HG03469 (cell line): ENCODE measurements around the gene RABGEF1.
"Not testable (repeated sequence)": the region's sequence is repeated elsewhere in the genome, so short reads cannot be mapped to it uniquely, and the experiment has no call there.

ENCODE experiments used
- ATAC-seq: cut with Tn5 transposase; IDR thresholded peaks from one replicate; pipeline ENCODE4 v1.9.1; 2021; ENCODE audit warnings: mild to moderate bottlenecking, moderate library complexity, moderate number of reproducible peaks; ENCODE audit not compliant: unreplicated experiment

Gene RABGEF1

DNA sequence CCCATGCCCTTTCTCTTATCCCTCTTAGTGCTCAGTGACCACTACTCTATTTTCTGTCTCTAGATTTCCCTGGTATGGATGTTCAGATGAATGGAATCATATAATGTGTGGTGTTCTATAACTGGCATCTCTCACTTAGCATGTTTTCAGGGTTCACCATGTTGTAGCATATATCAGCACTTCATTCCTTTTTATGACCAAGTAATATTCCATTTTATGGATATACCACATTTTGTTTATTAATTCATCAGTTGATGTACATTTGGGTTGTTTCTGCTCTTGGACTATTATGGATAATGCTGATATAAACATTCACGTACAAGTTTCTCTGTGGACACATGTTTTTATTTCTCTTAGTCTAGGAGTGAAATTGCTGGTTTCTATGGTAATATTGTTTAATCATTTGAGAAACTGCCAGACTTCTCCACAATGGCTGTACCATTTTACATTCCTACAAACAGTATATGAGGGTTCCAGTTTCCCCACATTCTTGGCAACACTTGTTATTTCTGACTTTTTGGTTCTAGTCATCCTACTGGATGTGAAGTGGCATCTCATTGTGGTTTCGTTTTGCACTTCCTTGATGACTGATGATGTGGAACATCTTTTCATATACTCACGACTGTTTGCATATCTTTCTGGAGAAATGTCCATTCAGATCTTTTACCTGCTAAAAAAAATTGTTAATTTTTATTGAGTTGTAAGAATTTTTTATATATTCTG is 23.3 kb downstream of the RABGEF1 start:
- ATAC-seq, result not testable (repeated sequence)

DNA sequence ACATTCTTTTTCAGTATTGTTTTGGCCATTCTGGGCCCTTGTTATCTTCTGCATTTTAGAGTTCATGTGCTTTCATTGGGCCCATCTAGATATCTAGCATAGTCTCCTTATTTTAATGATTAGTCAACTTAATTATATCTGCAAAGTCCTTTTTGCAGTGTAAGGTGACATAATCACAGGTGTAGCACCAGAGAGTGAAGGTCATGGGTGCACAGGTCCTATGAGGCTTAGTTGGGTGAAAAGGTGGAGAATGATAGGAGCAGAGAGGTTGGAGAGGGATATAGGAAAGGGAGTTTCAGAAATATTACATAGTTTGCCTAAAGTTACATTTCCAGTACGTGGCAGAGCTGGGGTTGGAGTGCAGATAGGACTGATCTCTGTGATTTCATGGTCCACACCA is 24.4 kb downstream of the RABGEF1 start:
- not testable (repeated sequence) for ATAC-seq

GRCh38 chr7:66765322-66766025 is 24.9 kb downstream of the RABGEF1 start:
- not testable (repeated sequence) for ATAC-seq

- no peak for ATAC-seq
Measured at GRCh38 chr7:66766041-66766440, 25.5 kb downstream of the RABGEF1 start.

GRCh38 chr7:66767486-66767885 is 27.0 kb downstream of the RABGEF1 start:
- not testable (repeated sequence) for ATAC-seq

DNA sequence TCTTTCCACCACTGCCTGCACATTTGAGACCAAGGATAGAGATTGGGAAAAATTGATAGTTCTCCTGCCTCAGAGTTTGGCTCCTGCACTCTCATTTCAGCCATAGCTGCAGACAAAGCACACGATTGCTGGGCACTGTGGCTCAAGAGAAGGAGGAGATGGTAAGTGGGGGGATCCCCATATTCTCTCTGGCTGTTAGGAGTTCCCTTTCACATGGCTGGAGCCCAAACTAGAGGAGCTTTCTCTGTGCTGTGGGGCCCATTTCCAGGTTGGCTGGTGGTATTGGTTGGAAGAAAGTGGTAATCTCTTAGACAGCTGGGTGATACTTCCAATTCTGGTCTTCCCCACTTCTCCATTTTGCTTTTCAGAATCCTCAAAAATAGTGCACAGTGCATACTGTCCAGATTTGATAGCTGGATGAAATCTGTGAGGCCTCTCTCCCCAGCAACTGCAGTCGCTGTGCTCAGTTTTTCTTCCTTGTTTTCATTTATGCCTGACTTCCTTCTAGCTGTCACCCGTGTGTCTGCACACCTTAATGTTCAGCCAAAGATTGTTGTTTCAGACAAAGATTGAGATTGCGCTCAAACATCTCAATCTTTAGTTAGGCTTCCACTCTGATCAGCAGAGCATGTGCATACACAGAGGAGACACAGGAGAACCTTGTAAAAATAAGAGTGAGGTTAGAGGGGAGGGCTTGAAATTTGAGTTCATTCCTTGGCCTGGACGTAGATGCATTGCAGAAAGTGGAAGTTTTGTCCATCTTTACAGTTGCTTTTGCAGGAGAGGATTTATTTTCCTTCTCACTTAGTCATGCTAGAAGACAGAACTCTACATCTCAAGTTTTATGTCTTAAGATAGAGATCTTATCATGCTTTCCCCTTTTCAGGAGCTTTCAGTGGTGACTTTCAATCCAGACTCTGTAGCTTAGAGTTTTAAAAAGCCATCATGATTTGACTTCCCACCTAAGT is 28.6 kb downstream of the RABGEF1 start:
- ATAC-seq, result no peak

DNA sequence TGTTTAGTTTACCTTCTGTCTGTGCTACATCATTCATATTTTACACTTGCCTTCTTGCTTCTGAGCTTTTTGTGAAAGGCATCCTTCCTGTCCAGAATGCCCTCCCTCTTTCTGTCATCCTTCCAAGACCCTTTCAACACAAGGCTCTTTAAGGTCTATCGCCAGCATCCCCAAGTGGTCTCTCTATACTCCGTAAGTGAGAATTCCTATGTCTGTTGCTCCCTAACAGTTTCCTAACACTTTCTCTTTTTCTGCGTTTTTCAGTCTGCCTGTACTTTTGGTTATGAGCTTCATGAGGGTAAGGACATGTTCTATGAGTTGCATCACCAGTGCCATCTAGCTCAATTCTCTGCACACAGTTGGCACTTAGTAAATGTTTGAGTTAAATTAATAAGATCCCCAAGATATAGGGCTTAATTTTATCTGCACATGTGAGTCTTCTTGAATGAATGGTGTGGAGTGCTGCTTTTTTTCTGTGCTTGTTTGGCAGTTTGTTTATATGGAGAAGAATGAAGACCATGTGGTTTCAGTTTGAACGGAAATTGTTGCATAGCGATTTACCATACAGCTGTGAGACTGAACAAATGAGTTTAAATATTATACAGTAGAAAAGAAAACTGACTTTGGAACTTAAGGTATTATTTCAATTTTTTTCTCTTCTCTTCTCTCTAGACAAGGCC is 29.4 kb downstream of the RABGEF1 start:
- no peak for ATAC-seq

GRCh38 chr7:66771795-66772194 is 31.3 kb downstream of the RABGEF1 start:
- ATAC-seq, result no peak

GRCh38 chr7:66773744-66774143 is 33.2 kb downstream of the RABGEF1 start:
- ATAC-seq, result not testable (repeated sequence)

- ATAC-seq, result not testable (repeated sequence)
Measured at GRCh38 chr7:66776383-66776782, 35.9 kb downstream of the RABGEF1 start.

DNA sequence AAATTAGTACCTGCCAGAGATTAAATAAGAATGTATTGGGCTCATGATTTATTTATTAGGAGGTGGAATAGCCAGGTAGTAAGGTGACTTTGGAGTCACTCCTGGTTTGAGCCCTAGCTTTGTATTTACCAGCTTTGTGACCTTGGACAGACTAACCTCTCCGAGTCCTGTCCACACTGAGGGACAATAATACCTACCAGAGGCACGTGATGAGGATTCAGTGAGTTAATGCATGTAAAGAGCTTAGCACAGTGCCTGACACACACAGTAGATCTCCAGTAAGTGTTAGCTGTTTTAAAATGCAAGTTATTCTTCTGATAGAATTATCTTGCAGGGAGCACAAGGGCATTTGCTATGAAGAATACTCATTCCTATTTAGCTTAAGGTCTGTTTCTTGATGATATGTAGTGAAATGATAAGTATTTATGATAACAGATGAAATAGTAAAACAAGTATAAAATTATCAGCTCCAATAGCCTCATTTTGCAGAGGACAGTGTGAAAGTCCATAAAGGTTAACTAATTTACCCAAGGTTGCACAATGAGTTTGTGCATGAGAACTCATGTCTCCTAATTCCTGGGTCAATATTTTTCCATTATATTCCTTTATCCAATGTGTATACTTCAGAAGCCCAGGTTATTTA is 36.4 kb downstream of the RABGEF1 start:
- ATAC-seq, result no peak

GRCh38 chr7:66778201-66778600 is 37.7 kb downstream of the RABGEF1 start:
- ATAC-seq, result no peak

GRCh38 chr7:66779669-66780409 is 39.3 kb downstream of the RABGEF1 start:
- ATAC-seq, result no peak

DNA sequence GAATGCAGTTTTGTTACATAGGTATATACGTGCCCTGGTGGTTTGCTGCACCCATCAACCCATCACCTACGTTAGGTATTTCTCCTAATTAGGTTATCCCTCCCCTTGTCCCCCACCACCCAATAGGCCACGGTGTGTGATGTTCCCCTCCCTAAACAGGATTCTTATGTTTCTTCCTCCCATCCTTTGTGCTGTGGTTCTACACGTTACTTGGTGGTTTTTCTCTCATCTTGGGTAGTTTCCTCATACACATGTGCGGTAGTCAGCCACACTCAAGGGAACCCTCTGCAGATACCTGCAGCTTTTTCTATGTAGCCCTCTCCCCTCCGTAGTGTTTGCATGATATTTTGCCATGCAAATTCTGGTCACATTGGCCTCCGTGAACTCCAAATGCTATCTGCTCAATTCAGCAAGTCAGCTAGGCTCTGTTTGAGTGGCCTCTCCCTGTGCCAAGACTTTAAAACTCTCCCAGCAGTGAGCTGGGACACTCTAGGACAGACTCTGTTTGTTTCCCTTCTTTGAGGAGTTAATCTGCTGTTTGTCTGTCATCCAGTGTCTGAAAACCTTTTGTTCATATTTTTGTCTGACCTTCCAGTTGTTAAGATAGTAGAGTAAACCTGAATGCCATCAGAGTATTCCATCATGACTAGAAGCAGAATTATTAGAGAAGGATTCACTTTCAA is 41.0 kb downstream of the RABGEF1 start:
- no peak for ATAC-seq

GRCh38 chr7:66782875-66783274 is 42.3 kb downstream of the RABGEF1 start:
- not testable (repeated sequence) for ATAC-seq

DNA sequence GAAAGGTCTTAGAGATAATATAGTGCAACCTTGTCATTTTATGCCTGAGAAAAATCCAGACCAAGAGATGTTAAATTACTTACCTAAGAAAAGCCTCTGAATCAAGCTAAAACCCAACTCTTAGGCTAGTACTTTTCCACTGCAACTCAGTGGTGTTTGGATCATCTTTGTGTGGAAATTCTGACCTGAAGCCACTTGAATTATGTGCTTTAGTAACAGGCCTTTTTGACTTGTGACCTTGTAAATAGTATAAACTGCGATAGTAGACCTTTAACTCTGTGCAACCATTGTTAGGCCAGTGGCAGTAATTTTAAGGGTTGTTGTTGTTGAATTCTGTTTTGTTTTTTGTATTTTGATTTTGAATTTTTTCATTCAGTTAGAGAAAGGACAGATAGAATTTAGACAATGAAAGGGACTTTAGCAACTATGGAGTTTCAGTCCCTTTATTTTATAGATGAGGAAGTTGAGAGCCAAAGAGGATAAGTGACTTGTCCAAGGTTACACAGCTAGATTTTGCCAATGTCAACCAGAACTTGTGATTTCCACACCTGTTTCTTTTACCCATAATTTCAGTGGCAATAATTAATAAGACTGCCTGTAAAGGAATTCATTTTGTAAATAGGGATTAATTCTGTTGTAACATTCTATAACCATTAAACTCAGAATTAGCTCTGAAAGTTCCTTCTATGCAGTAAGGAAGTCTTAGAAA is 43.5 kb downstream of the RABGEF1 start:
- not testable (repeated sequence) for ATAC-seq

GRCh38 chr7:66790196-66790595 is 49.7 kb downstream of the RABGEF1 start:
- ATAC-seq, result no peak

DNA sequence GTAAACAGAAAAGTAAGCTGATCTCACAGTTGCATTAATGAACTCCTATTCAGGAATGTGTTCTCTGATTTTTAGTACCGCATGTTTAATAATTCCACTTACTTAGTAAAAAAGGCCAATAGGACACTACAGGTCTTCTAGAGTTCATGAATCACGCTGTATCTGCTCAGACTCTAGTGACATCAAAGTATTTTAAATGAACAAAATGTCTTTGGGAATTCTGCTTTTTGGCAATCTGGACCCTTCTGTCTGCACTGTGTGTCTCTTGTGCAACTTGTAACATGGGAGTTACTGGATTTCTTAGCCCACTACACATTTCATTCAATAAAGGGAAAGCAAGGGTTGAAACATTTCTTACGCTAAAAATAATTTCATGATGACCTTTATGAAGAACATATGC is 50.2 kb downstream of the RABGEF1 start:
- no peak for ATAC-seq
